WTC11 (cell line): ENCODE results near the gene LRRIQ1. TPM values are rescaled to one million over a fixed set of nuclear protein-coding genes. Genes with fewer than 3 reads are reported as not detected.
"Not testable (repeated sequence)": the region's sequence is repeated elsewhere in the genome, so short reads cannot be mapped to it uniquely, and the experiment has no call there.

ENCODE experiments used
- ATAC-seq: fragments of 200-7000 bp; cut with Tn5 transposase; 2 replicates; pipeline ENCODE4 v1.10.0; 2021; ENCODE audit warnings: mild to moderate bottlenecking, moderate library complexity
- CTCF ChIA-PET: fragments of 300-600 bp; sonication (Branson Sonifier 250); formaldehyde crosslinking; loops from one replicate; lab custom pipeline; 2021; ENCODE audit warnings: antibody characterized with exemption; lab: Charles Lee
- POLR2A ChIA-PET: fragments of 350-600 bp; sonication (Branson Sonifier 250); formaldehyde crosslinking; loops from one replicate; lab custom pipeline; 2021; ENCODE audit warnings: antibody characterized with exemption; lab: Charles Lee
- DNase-seq: peaks from one replicate; pipeline ENCODE4 v3.0.0; 2021; ENCODE audit warnings: low spot score
- H3K27ac Mint-ChIP-seq: 2 replicates; pipeline ENCODE4 v1.8.0; 2021; ENCODE audit warnings: mixed read lengths
- H3K27me3 Mint-ChIP-seq: 2 replicates; pipeline ENCODE4 v1.8.0; 2021; ENCODE audit warnings: low read depth, mild to moderate bottlenecking, moderate library complexity, mixed read lengths
- H3K36me3 Mint-ChIP-seq: 2 replicates; pipeline ENCODE4 v1.8.0; 2021; ENCODE audit warnings: mixed read lengths
- H3K4me1 Mint-ChIP-seq: 2 replicates; pipeline ENCODE4 v1.8.0; 2022; ENCODE audit warnings: mixed read lengths
- H3K4me3 Mint-ChIP-seq: 2 replicates; pipeline ENCODE4 v1.8.0; 2021; ENCODE audit warnings: mild to moderate bottlenecking, moderate library complexity, mixed read lengths
- H3K9me3 Mint-ChIP-seq: 2 replicates; pipeline ENCODE4 v1.8.0; 2021; ENCODE audit warnings: mixed read lengths
- CREM ChIP-seq: sonication (generic); formaldehyde crosslinking; IDR thresholded peaks from 2 replicates; pipeline ENCODE4 v1.8.1; 2022; ENCODE audit warnings: mild to moderate bottlenecking, missing genetic modification reagents, moderate library complexity
- EMX1 ChIP-seq: fragments of 250-450 bp; sonication (Bioruptor Pico); IDR thresholded peaks from 2 replicates; pipeline ENCODE4 v1.8.0; 2021; ENCODE audit warnings: mild to moderate bottlenecking
- FOXK1 ChIP-seq: sonication (generic); formaldehyde crosslinking; IDR thresholded peaks from 2 replicates; pipeline ENCODE4 v1.8.0; 2022; ENCODE audit warnings: mild to moderate bottlenecking, moderate library complexity, missing genetic modification reagents
- FOXP1 ChIP-seq: sonication (generic); formaldehyde crosslinking; IDR thresholded peaks from 2 replicates; pipeline ENCODE4 v1.8.0; 2022; ENCODE audit warnings: missing genetic modification reagents, mild to moderate bottlenecking, moderate library complexity, borderline replicate concordance
- GTF2I ChIP-seq: fragments of 250-450 bp; sonication (Bioruptor Pico); conservative IDR thresholded peaks from 2 replicates; pipeline ENCODE4 v1.4.0; 2021; ENCODE audit warnings: mild to moderate bottlenecking
- MXD4 ChIP-seq: fragments of 250-450 bp; sonication (Bioruptor Pico); IDR thresholded peaks from 2 replicates; pipeline ENCODE4 v1.8.0; 2021; ENCODE audit warnings: mild to moderate bottlenecking, moderate library complexity, borderline replicate concordance
- MYBL2 ChIP-seq: sonication (generic); formaldehyde crosslinking; IDR thresholded peaks from 2 replicates; pipeline ENCODE4 v1.8.1; 2023; ENCODE audit warnings: mild to moderate bottlenecking, moderate library complexity, missing genetic modification reagents
- NFATC4 ChIP-seq: fragments of 250-450 bp; sonication (Bioruptor Pico); IDR thresholded peaks from 2 replicates; pipeline ENCODE4 v1.9.0; 2021; ENCODE audit warnings: mild to moderate bottlenecking
- NR1H2 ChIP-seq: sonication (generic); formaldehyde crosslinking; IDR thresholded peaks from 2 replicates; pipeline ENCODE4 v1.9.0; 2021; ENCODE audit warnings: mild to moderate bottlenecking, moderate library complexity, missing genetic modification reagents
- OVOL2 ChIP-seq: fragments of 250-450 bp; sonication (Bioruptor Pico); IDR thresholded peaks from 2 replicates; pipeline ENCODE4 v1.9.0; 2021; ENCODE audit warnings: mild to moderate bottlenecking, borderline replicate concordance
- PRRX2 ChIP-seq: fragments of 250-450 bp; sonication (Bioruptor Pico); IDR thresholded peaks from 2 replicates; pipeline ENCODE4 v1.8.0; 2021; ENCODE audit warnings: mild to moderate bottlenecking
- SMAD4 ChIP-seq: sonication (generic); formaldehyde crosslinking; IDR thresholded peaks from 2 replicates; pipeline ENCODE4 v1.8.0; 2022; ENCODE audit warnings: mild to moderate bottlenecking, missing genetic modification reagents
- SOX15 ChIP-seq: fragments of 250-450 bp; sonication (Bioruptor Pico); IDR thresholded peaks from 2 replicates; pipeline ENCODE4 v1.9.0; 2021; ENCODE audit warnings: mild to moderate bottlenecking
- TCF7 ChIP-seq: sonication (generic); formaldehyde crosslinking; IDR thresholded peaks from 2 replicates; pipeline ENCODE4 v1.8.0; 2022; ENCODE audit warnings: mild to moderate bottlenecking, low read depth, missing genetic modification reagents, moderate library complexity
- ZBTB21 ChIP-seq: sonication (generic); formaldehyde crosslinking; IDR thresholded peaks from 2 replicates; pipeline ENCODE4 v1.8.1; 2023; ENCODE audit warnings: mild to moderate bottlenecking, missing genetic modification reagents, borderline replicate concordance
- total RNA-seq: library from RNA; stranded (reverse); gene quantifications from 3 replicates; pipeline ENCODE4 v1.2.3, GENCODE V29; 2021
- TF ChIP-seq, protein P1 (sequence below): sonication (generic); formaldehyde crosslinking; IDR thresholded peaks from 2 replicates; pipeline ENCODE4 v1.8.0; 2022; ENCODE audit warnings: missing genetic modification reagents
- TF ChIP-seq, protein P2 (sequence below): sonication (generic); formaldehyde crosslinking; IDR thresholded peaks from 2 replicates; pipeline ENCODE4 v1.8.1; 2023; ENCODE audit warnings: mild to moderate bottlenecking, missing genetic modification reagents
- TF ChIP-seq, protein P3 (sequence below): sonication (generic); formaldehyde crosslinking; IDR thresholded peaks from 2 replicates; pipeline ENCODE4 v1.8.1; 2023; ENCODE audit warnings: mild to moderate bottlenecking, missing genetic modification reagents, moderate library complexity
- TF ChIP-seq, protein P4 (sequence below): fragments of 250-450 bp; sonication (Bioruptor Pico); conservative IDR thresholded peaks from 2 replicates; pipeline ENCODE4 v1.9.0; 2021; ENCODE audit warnings: mild to moderate bottlenecking
- TF ChIP-seq, protein P5 (sequence below): sonication (generic); formaldehyde crosslinking; IDR thresholded peaks from 2 replicates; pipeline ENCODE4 v1.8.1; 2022; ENCODE audit warnings: missing genetic modification reagents, borderline replicate concordance
- TF ChIP-seq, protein P6 (sequence below): fragments of 250-450 bp; sonication (Bioruptor Pico); IDR thresholded peaks from 2 replicates; pipeline ENCODE4 v1.8.0; 2021; ENCODE audit warnings: mild to moderate bottlenecking
- TF ChIP-seq, protein P7 (sequence below): sonication (generic); formaldehyde crosslinking; IDR thresholded peaks from 2 replicates; pipeline ENCODE4 v1.8.0; 2022; ENCODE audit warnings: mild to moderate bottlenecking, missing genetic modification reagents

Gene LRRIQ1
- total RNA-seq, 1 experiment from 2014 or later = 1.3 TPM

DNA sequence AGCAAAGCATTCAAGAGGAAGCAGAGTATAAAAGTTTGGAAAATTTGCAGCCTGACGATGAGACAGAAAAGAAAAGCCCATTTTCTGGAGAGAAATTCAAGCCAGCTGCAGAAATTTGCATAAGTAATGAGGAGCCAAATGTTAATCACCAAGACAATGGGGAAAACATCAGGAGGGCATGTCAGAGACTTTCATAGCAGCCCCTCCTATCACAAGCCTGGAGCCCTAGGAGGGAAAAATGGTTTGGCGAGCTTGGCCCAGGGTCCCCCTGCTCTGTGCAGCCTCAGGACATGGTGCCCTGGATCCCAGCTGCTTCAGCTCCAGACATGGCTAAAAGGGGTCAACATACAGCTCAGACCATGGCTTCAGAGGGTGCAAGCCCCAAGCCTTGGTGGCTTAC, 31.1 kb upstream of the LRRIQ1 start:
- TF ChIP-seq ZBTB21 (CRISPR knock-in tag) = 0 out of 2 replicates have a peak, but pooled peaks have one; percentile 28
- H3K27me3 Mint-ChIP-seq, CTCF ChIA-PET, POLR2A ChIA-PET: not testable (repeated sequence)
- ATAC-seq (peak; percentile 90), DNase-seq (peak; percentile 25)
- Mint-ChIP-seq H3K4me3 (peak overlapping the region; percentile 42), H3K4me1 (peaks cover 50% of the 10 kb centered on the region), H3K36me3 (peaks cover 19% of the 10 kb centered on the region), H3K9me3 (peaks cover 24% of the 10 kb centered on the region), H3K27ac (peak overlapping the region; percentile 91)

DNA sequence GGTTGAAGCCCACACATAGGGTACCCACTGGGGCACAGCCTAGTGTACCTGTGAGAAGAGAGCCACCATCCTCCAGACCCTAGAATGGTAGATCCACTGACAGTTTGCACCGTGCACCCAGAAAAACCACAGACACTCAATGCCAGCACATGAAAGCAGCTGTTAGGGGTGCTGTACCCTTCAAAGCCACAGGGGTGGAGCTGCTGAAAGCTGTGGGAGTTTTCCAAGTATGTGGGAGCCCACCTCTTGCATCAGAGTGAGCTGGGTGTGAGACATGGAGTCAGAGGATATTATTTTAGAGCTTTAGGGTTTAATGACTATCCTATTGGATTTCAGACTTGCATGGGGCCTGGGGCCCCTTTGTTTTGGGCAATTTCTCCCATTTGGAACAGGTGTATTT, 30.5 kb upstream of the LRRIQ1 start:
- Mint-ChIP-seq H3K4me3 (no peak overlapping the region), H3K4me1 (peaks cover 48% of the 10 kb centered on the region), H3K36me3 (peaks cover 19% of the 10 kb centered on the region), H3K27me3 (no peaks in the 10 kb centered on the region), H3K27ac (peak overlapping the region; percentile 87), H3K9me3 (peaks cover 24% of the 10 kb centered on the region)
- DNase-seq (no peak), ATAC-seq (no peak)
- TF ChIP-seq CREM (CRISPR knock-in tag) = no peak
- TF ChIP-seq SOX15 (CRISPR knock-in tag) = no peak
- no peak for TF ChIP-seq NFATC4 (CRISPR knock-in tag)
- TF ChIP-seq, protein P1, sequence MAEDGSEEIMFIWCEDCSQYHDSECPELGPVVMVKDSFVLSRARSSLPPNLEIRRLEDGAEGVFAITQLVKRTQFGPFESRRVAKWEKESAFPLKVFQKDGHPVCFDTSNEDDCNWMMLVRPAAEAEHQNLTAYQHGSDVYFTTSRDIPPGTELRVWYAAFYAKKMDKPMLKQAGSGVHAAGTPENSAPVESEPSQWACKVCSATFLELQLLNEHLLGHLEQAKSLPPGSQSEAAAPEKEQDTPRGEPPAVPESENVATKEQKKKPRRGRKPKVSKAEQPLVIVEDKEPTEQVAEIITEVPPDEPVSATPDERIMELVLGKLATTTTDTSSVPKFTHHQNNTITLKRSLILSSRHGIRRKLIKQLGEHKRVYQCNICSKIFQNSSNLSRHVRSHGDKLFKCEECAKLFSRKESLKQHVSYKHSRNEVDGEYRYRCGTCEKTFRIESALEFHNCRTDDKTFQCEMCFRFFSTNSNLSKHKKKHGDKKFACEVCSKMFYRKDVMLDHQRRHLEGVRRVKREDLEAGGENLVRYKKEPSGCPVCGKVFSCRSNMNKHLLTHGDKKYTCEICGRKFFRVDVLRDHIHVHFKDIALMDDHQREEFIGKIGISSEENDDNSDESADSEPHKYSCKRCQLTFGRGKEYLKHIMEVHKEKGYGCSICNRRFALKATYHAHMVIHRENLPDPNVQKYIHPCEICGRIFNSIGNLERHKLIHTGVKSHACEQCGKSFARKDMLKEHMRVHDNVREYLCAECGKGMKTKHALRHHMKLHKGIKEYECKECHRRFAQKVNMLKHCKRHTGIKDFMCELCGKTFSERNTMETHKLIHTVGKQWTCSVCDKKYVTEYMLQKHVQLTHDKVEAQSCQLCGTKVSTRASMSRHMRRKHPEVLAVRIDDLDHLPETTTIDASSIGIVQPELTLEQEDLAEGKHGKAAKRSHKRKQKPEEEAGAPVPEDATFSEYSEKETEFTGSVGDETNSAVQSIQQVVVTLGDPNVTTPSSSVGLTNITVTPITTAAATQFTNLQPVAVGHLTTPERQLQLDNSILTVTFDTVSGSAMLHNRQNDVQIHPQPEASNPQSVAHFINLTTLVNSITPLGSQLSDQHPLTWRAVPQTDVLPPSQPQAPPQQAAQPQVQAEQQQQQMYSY = no peak
- no peak for TF ChIP-seq FOXK1
- TF ChIP-seq OVOL2 = no peak
- TF ChIP-seq TCF7 = no peak
- TF ChIP-seq, protein P2, sequence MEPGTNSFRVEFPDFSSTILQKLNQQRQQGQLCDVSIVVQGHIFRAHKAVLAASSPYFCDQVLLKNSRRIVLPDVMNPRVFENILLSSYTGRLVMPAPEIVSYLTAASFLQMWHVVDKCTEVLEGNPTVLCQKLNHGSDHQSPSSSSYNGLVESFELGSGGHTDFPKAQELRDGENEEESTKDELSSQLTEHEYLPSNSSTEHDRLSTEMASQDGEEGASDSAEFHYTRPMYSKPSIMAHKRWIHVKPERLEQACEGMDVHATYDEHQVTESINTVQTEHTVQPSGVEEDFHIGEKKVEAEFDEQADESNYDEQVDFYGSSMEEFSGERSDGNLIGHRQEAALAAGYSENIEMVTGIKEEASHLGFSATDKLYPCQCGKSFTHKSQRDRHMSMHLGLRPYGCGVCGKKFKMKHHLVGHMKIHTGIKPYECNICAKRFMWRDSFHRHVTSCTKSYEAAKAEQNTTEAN = no peak
- TF ChIP-seq MYBL2 (CRISPR knock-in tag) = no peak
- TF ChIP-seq, protein P3, sequence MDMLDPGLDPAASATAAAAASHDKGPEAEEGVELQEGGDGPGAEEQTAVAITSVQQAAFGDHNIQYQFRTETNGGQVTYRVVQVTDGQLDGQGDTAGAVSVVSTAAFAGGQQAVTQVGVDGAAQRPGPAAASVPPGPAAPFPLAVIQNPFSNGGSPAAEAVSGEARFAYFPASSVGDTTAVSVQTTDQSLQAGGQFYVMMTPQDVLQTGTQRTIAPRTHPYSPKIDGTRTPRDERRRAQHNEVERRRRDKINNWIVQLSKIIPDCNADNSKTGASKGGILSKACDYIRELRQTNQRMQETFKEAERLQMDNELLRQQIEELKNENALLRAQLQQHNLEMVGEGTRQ (CRISPR knock-in tag) = no peak
- TF ChIP-seq, protein P4, sequence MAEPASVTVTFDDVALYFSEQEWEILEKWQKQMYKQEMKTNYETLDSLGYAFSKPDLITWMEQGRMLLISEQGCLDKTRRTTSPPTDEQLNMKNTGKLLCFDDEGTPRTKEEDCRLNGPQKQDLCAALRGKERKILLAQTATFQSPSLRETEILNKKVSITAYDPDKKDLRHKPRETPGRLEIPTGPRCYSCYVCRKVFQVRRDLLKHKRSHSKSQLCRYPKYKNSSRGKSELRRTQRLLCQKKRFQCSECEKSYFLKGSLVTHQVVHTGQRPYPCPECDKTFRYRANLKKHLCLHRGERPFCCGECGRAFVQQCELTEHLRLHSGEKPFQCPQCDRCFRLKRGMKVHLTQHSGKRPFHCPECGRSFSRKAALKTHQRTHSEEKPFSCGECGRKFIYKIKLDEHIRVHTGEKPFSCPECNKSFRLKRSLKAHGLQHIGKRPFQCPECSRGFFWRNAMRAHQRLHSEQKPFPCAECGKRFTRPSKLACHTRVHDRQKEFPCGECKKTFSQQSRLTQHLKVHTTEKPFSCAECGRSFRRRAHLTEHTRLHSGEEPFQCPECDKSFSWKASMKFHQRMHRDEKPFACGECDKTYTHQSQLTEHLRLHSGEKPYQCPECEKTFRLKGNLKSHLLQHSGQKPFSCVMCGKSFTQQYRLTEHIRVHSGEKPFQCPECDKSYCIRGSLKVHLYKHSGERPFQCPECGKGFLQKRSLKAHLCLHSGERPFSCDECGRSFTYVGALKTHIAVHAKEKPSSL (CRISPR knock-in tag) = no peak
- no peak for TF ChIP-seq FOXP1 (CRISPR knock-in tag)
- no peak for TF ChIP-seq NR1H2 (CRISPR knock-in tag)
- ChIA-PET CTCF (no interaction called here), POLR2A (interaction anchor here (0.6 kb wide), 1 partner anchor 692 kb away, joined by 4 read pairs; no protein-coding TSS in a partner anchor)

DNA sequence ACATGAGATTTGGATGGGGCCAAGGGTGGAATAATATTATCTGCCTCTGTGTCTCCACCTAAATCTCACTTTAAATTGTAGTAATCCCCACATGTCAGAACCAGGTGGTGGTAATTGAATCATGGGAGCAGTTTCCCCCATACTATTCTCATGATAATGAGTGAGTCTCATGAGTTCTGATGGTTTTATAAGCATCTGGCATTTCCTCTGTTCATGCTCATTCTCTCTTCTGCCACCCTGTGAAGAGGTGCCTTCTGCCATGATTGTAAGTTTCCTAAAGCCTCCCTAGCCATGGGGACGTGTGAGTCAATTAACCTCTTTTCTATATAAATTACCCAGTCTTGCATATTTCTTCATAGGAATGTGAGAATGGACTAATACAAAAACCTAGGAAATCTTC, 29.9 kb upstream of the LRRIQ1 start:
- Mint-ChIP-seq H3K27me3 (no peaks in the 10 kb centered on the region), H3K27ac (no peak overlapping the region), H3K36me3 (peaks cover 19% of the 10 kb centered on the region), H3K9me3 (peaks cover 24% of the 10 kb centered on the region), H3K4me1 (peaks cover 44% of the 10 kb centered on the region), H3K4me3 (no peak overlapping the region)
- DNase-seq = no peak
- ATAC-seq = no peak
- POLR2A ChIA-PET = interaction anchor here (0.6 kb wide), 1 partner anchor 693 kb away, joined by 4 read pairs; no protein-coding TSS in a partner anchor
- CTCF ChIA-PET = no interaction called here
- TF ChIP-seq PRRX2 (CRISPR knock-in tag) (no peak), GTF2I (CRISPR knock-in tag) (no peak), SMAD4 (CRISPR knock-in tag) (no peak), EMX1 (CRISPR knock-in tag) (no peak), MXD4 (CRISPR knock-in tag) (no peak)
- TF ChIP-seq, protein P5, sequence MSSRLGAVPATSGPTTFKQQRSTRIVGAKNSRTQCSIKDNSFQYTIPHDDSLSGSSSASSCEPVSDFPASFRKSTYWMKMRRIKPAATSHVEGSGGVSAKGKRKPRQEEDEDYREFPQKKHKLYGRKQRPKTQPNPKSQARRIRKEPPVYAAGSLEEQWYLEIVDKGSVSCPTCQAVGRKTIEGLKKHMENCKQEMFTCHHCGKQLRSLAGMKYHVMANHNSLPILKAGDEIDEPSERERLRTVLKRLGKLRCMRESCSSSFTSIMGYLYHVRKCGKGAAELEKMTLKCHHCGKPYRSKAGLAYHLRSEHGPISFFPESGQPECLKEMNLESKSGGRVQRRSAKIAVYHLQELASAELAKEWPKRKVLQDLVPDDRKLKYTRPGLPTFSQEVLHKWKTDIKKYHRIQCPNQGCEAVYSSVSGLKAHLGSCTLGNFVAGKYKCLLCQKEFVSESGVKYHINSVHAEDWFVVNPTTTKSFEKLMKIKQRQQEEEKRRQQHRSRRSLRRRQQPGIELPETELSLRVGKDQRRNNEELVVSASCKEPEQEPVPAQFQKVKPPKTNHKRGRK = no peak
- TF ChIP-seq, protein P6, sequence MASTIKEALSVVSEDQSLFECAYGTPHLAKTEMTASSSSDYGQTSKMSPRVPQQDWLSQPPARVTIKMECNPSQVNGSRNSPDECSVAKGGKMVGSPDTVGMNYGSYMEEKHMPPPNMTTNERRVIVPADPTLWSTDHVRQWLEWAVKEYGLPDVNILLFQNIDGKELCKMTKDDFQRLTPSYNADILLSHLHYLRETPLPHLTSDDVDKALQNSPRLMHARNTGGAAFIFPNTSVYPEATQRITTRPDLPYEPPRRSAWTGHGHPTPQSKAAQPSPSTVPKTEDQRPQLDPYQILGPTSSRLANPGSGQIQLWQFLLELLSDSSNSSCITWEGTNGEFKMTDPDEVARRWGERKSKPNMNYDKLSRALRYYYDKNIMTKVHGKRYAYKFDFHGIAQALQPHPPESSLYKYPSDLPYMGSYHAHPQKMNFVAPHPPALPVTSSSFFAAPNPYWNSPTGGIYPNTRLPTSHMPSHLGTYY (CRISPR knock-in tag) = no peak
- TF ChIP-seq, protein P7, sequence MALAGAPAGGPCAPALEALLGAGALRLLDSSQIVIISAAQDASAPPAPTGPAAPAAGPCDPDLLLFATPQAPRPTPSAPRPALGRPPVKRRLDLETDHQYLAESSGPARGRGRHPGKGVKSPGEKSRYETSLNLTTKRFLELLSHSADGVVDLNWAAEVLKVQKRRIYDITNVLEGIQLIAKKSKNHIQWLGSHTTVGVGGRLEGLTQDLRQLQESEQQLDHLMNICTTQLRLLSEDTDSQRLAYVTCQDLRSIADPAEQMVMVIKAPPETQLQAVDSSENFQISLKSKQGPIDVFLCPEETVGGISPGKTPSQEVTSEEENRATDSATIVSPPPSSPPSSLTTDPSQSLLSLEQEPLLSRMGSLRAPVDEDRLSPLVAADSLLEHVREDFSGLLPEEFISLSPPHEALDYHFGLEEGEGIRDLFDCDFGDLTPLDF (CRISPR knock-in tag) = no peak
